Hepatic stellate cell (primary cell): ENCODE data around the gene MINDY4.
A peak's percentile ranks its signal among the peaks of the same experiment; 100 is the strongest.
"Not testable (repeated sequence)": the region's sequence is repeated elsewhere in the genome, so short reads cannot be mapped to it uniquely, and the experiment has no call there.

ENCODE experiments used
- DNase-seq: peaks from one replicate; pipeline ENCODE4 v3.0.0; 2011; ENCODE audit warnings: low spot score

MINDY4 gene

GRCh38 chr7:30804078-30804661 lies 33.0 kb downstream of the MINDY4 start:
- DNase-seq = peak; percentile 80

- DNase-seq = no peak
Observed at GRCh38 chr7:30805081-30805691, 34.0 kb downstream of the MINDY4 start.

GRCh38 chr7:30805931-30806330 lies 34.7 kb downstream of the MINDY4 start:
- DNase-seq = no peak

- not testable (repeated sequence) for DNase-seq
Observed at GRCh38 chr7:30807477-30807876, 36.3 kb downstream of the MINDY4 start.

- not testable (repeated sequence) for DNase-seq
Observed at GRCh38 chr7:30807941-30808340, 36.7 kb downstream of the MINDY4 start.

- DNase-seq = no peak
Observed at GRCh38 chr7:30810986-30811385, 39.8 kb downstream of the MINDY4 start.

GRCh38 chr7:30812676-30813075 lies 41.5 kb downstream of the MINDY4 start:
- DNase-seq = no peak

GRCh38 chr7:30813466-30813865 lies 42.2 kb downstream of the MINDY4 start:
- DNase-seq = no peak

- DNase-seq = no peak
Observed at GRCh38 chr7:30814700-30815387, 43.6 kb downstream of the MINDY4 start.

- DNase-seq = no peak
Observed at GRCh38 chr7:30815388-30815854, 44.2 kb downstream of the MINDY4 start.

GRCh38 chr7:30815951-30816644 lies 44.9 kb downstream of the MINDY4 start:
- DNase-seq = no peak

GRCh38 chr7:30816645-30817370 lies 45.6 kb downstream of the MINDY4 start:
- no peak for DNase-seq

- DNase-seq = peak; percentile 26
Observed at GRCh38 chr7:30817371-30817767, 46.2 kb downstream of the MINDY4 start.

GRCh38 chr7:30824821-30825720 lies 53.9 kb downstream of the MINDY4 start:
- DNase-seq = no peak

- DNase-seq = no peak
Observed at GRCh38 chr7:30826181-30826580, 55.0 kb downstream of the MINDY4 start.

GRCh38 chr7:30828591-30828990 lies 57.4 kb downstream of the MINDY4 start:
- DNase-seq = no peak

- DNase-seq = no peak
Observed at GRCh38 chr7:30829471-30829870, 58.3 kb downstream of the MINDY4 start.

- no peak for DNase-seq
Observed at GRCh38 chr7:30831227-30831626, 60.0 kb downstream of the MINDY4 start.

GRCh38 chr7:30831936-30832335 lies 60.7 kb downstream of the MINDY4 start:
- no peak for DNase-seq

GRCh38 chr7:30834017-30834674 lies 62.9 kb downstream of the MINDY4 start:
- DNase-seq = not testable (repeated sequence)
